Smooth muscle cell (in vitro differentiated cells): Measurements from ENCODE around the gene TBC1D2B. TPM values are rescaled to one million over a fixed set of nuclear protein-coding genes. Genes with fewer than 3 reads are reported as not detected.

Experiments used
- DNase-seq: peaks from one replicate; lab custom pipeline; 2025; ENCODE audit not compliant: unreplicated experiment; lab: John Stamatoyannopoulos, UW
- H2AFZ ChIP-seq: fragments of 200-600 bp; sonication (generic); 2 replicates; pipeline ENCODE4 v1.6.0; 2016; ENCODE audit warnings: antibody characterized with exemption, low read depth, mild to moderate bottlenecking
- H3F3A ChIP-seq: fragments of 200-600 bp; sonication (generic); 2 replicates; pipeline ENCODE4 v1.6.0; 2017; ENCODE audit warnings: antibody characterized with exemption, low read depth
- H3K27ac ChIP-seq: fragments of 200-600 bp; sonication (generic); 2 replicates; pipeline ENCODE4 v1.5.1; 2016; ENCODE audit warnings: low read depth, mild to moderate bottlenecking
- H3K27me3 ChIP-seq: fragments of 200-600 bp; sonication (generic); 2 replicates; pipeline ENCODE4 v1.6.1; 2016; ENCODE audit warnings: low read depth, mild to moderate bottlenecking
- H3K36me3 ChIP-seq: fragments of 200-600 bp; sonication (generic); 2 replicates; pipeline ENCODE4 v1.5.1; 2016; ENCODE audit warnings: low read depth
- H3K4me1 ChIP-seq: fragments of 200-600 bp; sonication (generic); 2 replicates; pipeline ENCODE4 v1.5.1; 2016; ENCODE audit warnings: low read depth
- H3K4me2 ChIP-seq: fragments of 200-600 bp; sonication (generic); 2 replicates; pipeline ENCODE4 v1.6.0; 2016; ENCODE audit warnings: mild to moderate bottlenecking
- H3K4me3 ChIP-seq: fragments of 200-600 bp; sonication (generic); 2 replicates; pipeline ENCODE4 v1.5.1; 2016; ENCODE audit warnings: mild to moderate bottlenecking
- H3K79me2 ChIP-seq: fragments of 200-600 bp; sonication (generic); 2 replicates; pipeline ENCODE4 v1.6.0; 2016; ENCODE audit warnings: low read depth, mild to moderate bottlenecking
- H3K9ac ChIP-seq: fragments of 200-600 bp; sonication (generic); 2 replicates; pipeline ENCODE4 v1.6.0; 2016; ENCODE audit warnings: low read depth
- H3K9me3 ChIP-seq: fragments of 200-600 bp; sonication (generic); replicated peaks from 2 replicates; pipeline ENCODE4 v1.5.1; 2016; ENCODE audit warnings: low read depth
- H4K20me1 ChIP-seq: fragments of 200-600 bp; sonication (generic); 2 replicates; pipeline ENCODE4 v1.6.0; 2016; ENCODE audit warnings: low read depth
- WGBS: methylation state at CpG from one replicate; pipeline ENCODE4 v1.1.7; 2016; ENCODE audit warnings: low lambda C conversion rate; 5-methylcytosine and 5-hydroxymethylcytosine counted together
- polyA plus RNA-seq: library from polyadenylated mRNA; unstranded; fragments of >200 nt; fragmentation: Nextera tagmentation; extraction: Ambion mirVana; gene quantifications from 2 replicates; pipeline ENCODE4 v1.2.1, GENCODE V29; 2016
- total RNA-seq: library from RNA; depleted of rRNA; stranded (reverse); fragments of >200 nt; gene quantifications from 2 replicates; pipeline ENCODE4 v1.2.3, GENCODE V29; 2014
- TF ChIP-seq, protein P1 (sequence below): fragments of 200-600 bp; sonication (generic); IDR thresholded peaks from 2 replicates; pipeline ENCODE4 v1.5.1; 2017; ENCODE audit warnings: borderline replicate concordance, mild to moderate bottlenecking, antibody characterized with exemption; ENCODE audit not compliant: insufficient read depth, poor library complexity, severe bottlenecking

TBC1D2B gene
- total and polyA plus RNA-seq, 2 experiments from 2014 or later: 14.2 to 19.4 TPM

DNA sequence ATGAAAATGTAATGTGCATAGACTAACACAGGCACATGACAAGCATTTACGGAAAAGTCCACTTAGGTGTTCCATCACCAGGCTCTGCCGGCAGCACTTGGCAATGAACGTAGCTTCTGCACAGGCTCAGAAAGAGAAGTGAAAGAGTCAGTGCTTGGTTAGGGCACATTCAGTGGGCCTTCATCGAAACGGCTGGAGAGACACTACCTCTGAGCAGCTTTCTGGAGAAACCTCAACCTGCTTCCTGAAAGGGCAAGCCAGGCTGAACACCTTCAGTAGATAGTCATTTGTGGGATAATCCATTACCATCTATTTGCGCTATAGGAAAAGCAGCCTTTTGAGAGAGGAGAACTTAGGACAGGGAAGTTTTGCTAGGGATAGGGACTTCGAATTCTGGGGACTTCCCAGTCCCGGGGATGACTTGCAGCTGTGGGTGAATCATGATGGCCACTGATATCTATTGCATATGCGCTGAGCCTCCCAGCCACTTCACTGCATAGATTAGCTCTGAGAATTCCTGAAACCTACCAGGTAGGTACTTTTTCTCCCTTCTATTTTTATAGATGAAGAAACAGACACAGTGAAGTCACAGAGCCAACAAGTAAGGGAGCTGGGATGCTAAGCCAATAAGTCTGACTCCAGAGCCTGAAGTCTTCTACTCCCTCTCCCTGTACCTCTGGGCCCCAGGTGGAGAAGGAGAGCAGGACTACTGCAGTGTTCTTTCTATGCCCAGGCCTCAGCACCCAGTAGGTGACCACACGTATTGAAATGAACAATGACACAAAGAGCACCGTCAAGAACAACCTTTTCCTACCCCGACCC is 10.7 kb upstream of the TBC1D2B start:
- WGBS: 89% methylated on average over 12 of the region's 12 CpGs
- Histone ChIP-seq H3F3A (no peaks in the 10 kb centered on the region), H3K27ac (no peak overlapping the region), H4K20me1 (no peaks in the 10 kb centered on the region), H3K27me3 (no peaks in the 10 kb centered on the region), H3K36me3 (no peaks in the 10 kb centered on the region), H2AFZ (no peak overlapping the region), H3K79me2 (no peaks in the 10 kb centered on the region), H3K4me3 (no peak overlapping the region), H3K9me3 (no peaks in the 10 kb centered on the region), H3K4me2 (no peak overlapping the region), H3K9ac (no peak overlapping the region), H3K4me1 (no peaks in the 10 kb centered on the region)
- TF ChIP-seq, protein P1, sequence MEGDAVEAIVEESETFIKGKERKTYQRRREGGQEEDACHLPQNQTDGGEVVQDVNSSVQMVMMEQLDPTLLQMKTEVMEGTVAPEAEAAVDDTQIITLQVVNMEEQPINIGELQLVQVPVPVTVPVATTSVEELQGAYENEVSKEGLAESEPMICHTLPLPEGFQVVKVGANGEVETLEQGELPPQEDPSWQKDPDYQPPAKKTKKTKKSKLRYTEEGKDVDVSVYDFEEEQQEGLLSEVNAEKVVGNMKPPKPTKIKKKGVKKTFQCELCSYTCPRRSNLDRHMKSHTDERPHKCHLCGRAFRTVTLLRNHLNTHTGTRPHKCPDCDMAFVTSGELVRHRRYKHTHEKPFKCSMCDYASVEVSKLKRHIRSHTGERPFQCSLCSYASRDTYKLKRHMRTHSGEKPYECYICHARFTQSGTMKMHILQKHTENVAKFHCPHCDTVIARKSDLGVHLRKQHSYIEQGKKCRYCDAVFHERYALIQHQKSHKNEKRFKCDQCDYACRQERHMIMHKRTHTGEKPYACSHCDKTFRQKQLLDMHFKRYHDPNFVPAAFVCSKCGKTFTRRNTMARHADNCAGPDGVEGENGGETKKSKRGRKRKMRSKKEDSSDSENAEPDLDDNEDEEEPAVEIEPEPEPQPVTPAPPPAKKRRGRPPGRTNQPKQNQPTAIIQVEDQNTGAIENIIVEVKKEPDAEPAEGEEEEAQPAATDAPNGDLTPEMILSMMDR: no peak
- no peak for DNase-seq

GRCh38 chr15:78085928-78086327 is 8.4 kb upstream of the TBC1D2B start:
- 81% methylated on average over 1 of the region's 1 CpG for WGBS
- Histone ChIP-seq H3K79me2 (no peaks in the 10 kb centered on the region), H4K20me1 (no peaks in the 10 kb centered on the region), H3K9me3 (no peaks in the 10 kb centered on the region), H3K4me1 (no peaks in the 10 kb centered on the region), H3K9ac (no peak overlapping the region), H3K27me3 (no peaks in the 10 kb centered on the region), H3K36me3 (no peaks in the 10 kb centered on the region), H3F3A (no peaks in the 10 kb centered on the region), H3K4me2 (no peak overlapping the region), H2AFZ (no peak overlapping the region), H3K4me3 (no peak overlapping the region), H3K27ac (no peak overlapping the region)
- TF ChIP-seq, protein P1: no peak
- DNase-seq: no peak

DNA sequence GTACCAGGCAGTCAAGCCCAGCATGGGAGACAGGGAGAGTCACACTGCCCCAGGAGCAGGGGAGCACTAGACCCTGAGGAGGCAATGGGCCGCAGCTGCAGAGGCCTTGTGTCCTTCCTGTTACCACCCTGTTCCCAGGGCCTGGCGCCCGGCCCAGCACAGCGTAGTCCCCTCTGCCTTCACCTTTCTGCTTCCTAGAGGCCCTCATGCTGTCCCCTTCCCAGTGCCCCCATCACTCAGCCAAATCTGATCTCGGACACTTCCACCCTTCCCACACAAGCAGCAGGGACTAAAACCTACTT is 6.9 kb upstream of the TBC1D2B start:
- WGBS: 95% methylated on average over 5 of the region's 5 CpGs
- H3K27me3 ChIP-seq: no peaks in the 10 kb centered on the region
- no peak overlapping the region for H3K9ac ChIP-seq
- no peaks in the 10 kb centered on the region for H4K20me1 ChIP-seq
- no peaks in the 10 kb centered on the region for H3K36me3 ChIP-seq
- no peaks in the 10 kb centered on the region for H3K4me1 ChIP-seq
- TF ChIP-seq, protein P1: no peak
- no peak overlapping the region for H3K4me2 ChIP-seq
- H3K79me2 ChIP-seq: no peaks in the 10 kb centered on the region
- H2AFZ ChIP-seq: no peak overlapping the region
- no peaks in the 10 kb centered on the region for H3K9me3 ChIP-seq
- H3K27ac ChIP-seq: no peak overlapping the region
- no peak for DNase-seq
- H3F3A ChIP-seq: no peaks in the 10 kb centered on the region
- no peak overlapping the region for H3K4me3 ChIP-seq
